ENCODE measurements around the gene CD58. TPM values are rescaled to one million over a fixed set of nuclear protein-coding genes. Genes with fewer than 3 reads are reported as not detected.

Gene CD58
- total RNA-seq, 1 donor from 2014 or later = 6.1 TPM

DNA sequence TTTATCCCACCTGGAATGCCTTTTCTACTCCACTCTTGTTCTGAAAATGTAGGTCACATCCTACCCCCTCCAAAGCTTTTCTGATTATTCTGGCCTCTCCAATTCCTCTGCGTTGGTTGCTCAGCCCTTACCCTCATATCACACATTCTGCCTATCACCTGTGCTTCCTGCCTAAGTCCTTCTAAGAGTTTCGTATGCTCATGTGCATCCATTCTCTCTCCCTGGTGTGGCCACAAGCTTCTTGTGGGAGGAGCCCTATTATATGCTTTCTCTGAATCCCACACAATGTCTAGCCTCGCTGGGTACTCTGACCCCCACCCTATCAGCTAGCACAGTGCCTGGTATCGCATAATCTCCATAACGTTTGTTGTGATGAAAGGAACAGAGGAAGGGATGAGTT, 54.2 kb downstream of the CD58 start:
- no peak for DNase-seq (ENCODE audit: low spot score in 2 of 2)
- no peak for FAIRE-seq

DNA sequence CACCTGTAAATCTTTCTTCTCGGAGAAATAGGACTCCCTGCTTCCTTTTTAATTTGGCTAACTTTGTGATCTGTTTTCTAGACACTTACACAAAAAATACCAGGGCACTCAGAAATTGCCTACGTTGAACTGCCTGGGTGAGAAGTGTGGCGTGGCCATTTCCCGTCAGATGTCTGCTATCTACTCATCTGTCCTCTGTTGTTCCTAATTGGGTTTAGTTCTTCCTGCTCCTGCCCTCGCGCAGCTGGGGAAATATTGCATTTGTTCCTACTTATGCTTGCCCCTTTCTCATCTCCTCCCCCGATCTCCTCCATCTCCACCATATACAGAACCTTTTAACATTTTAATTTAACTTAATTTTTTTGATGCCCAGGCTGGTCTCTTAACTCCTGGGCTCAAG, 55.1 kb downstream of the CD58 start:
- DNase-seq (ENCODE audit: low spot score in 2 of 2) (no peak), FAIRE-seq (no peak)

GRCh38 chr1:116514708-116515525, 55.9 kb downstream of the CD58 start:
- DNase-seq (ENCODE audit: low spot score in 2 of 2) = no peak

GRCh38 chr1:116513956-116514355, 56.9 kb downstream of the CD58 start:
- no peak for FAIRE-seq

More at GRCh38 chr1:116514708-116515525, 55.9 kb downstream of the CD58 start:
- FAIRE-seq = no peak

GRCh38 chr1:116511459-116512019, 59.3 kb downstream of the CD58 start:
- DNase-seq (ENCODE audit: low spot score in 2 of 2) (no peak), FAIRE-seq (no peak)

More at GRCh38 chr1:116513956-116514355, 56.9 kb downstream of the CD58 start:
- no peak for DNase-seq (ENCODE audit: low spot score in 2 of 2)

DNA sequence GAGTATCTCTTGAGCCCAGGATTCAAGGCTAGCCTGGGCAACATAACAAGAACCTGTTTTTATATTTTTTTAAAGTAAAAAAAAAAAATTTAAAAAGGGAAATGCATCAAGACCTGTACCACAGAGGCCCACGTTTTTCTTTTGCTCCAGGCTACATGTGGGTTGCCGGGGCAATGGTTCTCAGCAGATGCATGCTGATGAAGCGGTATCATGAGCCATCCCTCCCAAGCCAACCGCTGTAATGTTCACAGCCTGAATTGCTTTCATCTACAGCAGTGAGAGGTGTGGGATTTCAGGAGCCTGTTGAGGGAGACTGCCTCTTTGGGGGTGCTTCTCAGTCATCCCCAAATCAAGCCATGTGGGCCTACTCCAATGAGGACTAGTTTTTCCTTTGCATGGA, 60.5 kb downstream of the CD58 start:
- no peak for DNase-seq (ENCODE audit: low spot score in 2 of 2)
- no peak for FAIRE-seq

- DNase-seq (ENCODE audit: low spot score in 2 of 2) (no peak), FAIRE-seq (no peak)
Measured at GRCh38 chr1:116508984-116509980, 61.5 kb downstream of the CD58 start.

DNA sequence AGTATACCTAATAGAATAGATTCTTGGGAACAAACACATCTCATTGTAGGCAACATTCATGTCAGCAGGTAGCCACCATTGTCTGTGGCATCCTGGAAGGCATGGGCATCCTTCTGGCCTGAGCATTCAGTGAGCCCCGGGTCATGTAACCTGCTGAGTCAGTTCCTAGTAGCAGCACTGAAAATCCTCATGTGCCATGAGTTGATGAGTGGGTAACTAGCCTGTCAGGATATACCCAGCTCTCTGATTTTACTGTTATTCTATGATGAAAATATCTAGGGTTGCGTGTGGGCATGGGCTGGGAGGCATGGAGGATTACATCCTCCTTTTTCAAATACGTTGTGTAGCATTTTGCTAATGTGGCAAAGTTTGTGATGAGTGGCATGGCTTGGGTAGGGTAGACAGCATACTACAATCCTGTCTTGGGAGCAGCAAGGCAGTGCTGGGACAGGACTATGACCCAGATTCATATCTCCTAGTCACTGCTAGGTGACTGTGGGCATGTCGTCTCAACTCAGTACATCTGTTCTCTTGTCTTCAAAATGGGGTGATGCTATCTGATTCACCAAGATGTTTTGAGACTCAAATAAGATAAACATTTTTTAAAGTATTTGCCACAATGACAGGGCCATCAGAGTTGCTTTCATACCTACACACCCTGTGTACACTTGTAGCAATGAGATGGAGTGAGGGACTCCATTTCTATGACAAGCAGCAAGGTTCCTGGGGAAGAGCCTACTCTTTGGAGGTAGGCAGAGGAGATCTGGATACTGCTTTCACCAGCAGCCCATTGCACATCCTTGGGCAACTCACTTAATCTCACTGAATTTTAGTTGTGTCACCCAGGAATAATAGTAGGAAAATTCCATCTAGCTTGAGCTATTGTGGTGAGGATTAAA, 62.5 kb downstream of the CD58 start:
- DNase-seq (ENCODE audit: low spot score in 2 of 2) (no peak), FAIRE-seq (no peak)

GRCh38 chr1:116507631-116508030, 63.2 kb downstream of the CD58 start:
- DNase-seq (ENCODE audit: low spot score in 2 of 2) = no peak
- FAIRE-seq = no peak

GRCh38 chr1:116506132-116507004, 64.5 kb downstream of the CD58 start:
- DNase-seq (ENCODE audit: low spot score in 2 of 2) (no peak), FAIRE-seq (no peak)

DNA sequence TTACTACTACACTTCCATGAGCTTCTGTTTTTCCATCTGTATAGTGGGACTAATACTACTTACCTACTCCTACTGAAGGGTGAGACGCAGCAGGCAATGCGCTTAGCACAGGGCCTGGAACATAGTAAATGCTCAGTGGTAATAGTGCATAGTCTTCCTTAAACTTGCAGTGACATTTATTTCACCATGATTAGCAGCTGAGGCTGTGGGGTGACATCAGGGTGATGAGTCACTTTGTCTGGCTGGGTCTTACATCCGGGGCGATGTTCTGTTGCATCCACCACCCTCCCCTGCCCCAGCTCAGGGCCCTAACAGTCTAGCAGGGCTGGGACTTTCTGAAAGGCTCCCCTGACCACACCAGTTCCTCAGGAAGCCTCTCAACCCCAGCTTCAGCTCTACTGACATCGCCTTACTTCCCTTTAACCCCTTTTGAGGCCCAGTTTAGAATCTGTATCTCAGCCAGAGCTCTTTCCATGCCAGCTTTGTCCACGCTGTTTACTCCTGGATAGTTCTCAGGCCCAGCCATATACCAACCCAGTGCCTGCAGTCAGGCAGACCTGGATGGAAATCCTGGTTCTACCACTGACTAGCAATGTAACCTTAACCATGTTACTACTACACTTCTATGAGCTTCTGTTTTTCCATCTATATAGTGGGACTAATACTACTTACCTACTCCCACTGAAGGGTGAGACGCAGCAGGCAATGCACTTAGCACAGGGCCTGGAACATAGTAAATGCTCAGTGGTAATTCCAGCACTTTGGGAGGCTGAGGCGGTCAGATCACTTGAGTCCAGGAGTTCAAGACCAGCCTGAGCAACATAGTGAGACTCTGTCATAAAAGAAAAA, 66.3 kb downstream of the CD58 start:
- DNase-seq (ENCODE audit: low spot score in 2 of 2) (no peak), FAIRE-seq (no peak)

GRCh38 chr1:116503546-116504307, 67.1 kb downstream of the CD58 start:
- DNase-seq (ENCODE audit: low spot score in 2 of 2) (no peak), FAIRE-seq (no peak)

DNA sequence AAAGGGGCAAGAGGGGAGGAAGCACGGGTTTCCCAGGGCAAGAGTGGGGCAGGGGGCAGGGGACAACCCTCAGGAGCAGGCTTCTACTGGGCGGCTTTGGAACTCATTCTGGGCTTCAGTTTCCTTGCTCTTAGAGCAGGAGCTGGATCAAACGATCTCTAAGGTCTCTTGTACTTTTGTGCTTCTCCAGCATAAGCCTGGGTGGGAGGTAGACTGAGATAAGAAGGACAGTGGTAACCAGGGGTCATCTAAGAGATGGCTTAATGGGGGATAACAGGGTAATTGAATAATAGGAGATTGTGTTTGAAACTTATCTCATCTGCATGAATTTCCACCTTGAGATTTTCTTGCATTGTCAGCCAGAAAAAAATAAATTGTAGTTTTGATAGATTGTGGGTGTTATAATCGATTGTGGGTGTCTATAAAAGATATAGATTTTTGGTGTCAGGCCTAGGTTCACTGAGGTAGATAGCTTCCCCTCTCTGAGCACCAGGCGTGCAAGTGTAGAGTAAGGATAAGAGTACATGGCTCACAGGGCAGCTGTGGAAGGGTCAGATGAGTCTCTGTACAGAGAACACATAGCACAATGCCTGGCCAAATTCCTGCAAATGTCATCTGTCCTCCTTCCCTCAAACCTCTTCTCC, 68.0 kb downstream of the CD58 start:
- DNase-seq (ENCODE audit: low spot score in 2 of 2) (no peak), FAIRE-seq (no peak)

- DNase-seq (ENCODE audit: low spot score in 2 of 2) (no peak), FAIRE-seq (no peak)
Measured at GRCh38 chr1:116501870-116502244, 69.0 kb downstream of the CD58 start.

DNA sequence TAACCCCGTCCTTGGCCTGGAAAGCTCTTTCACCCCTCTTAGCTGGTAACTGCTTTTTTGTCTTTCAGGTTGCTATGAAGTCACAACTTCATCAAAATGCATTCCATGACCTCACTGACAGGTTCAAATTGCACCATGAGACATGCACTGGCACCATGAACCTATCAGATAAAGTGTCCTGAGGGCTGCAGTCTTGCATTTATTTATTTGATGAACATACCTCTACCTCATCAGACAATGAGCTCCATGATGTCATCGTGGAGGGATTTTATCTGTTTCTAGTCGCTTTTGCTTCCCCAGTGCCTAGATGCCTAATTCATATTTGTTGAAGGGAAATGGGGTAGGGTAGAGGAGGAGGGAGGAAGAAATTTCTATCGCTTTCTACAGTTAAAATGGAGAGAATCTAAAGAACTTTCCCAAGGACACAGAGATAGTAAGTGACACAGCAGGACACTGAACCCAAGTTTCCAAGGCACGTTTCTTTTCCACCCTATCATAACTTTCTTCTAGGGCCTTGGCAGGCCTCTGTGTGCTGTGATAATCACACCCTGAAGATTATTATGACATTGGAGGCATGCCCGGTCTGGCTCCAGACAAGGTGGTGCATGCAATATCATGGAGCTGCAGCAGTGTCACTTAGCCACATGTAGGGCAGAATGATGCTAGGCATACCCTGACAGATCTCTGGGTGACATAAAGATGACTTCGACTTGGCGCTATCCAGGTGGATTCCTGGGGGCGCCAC, 69.5 kb downstream of the CD58 start:
- no peak for FAIRE-seq

More for the DNA sequence above, 69.5 kb downstream of the CD58 start:
- no peak for DNase-seq (ENCODE audit: low spot score in 2 of 2)

All from frontal cortex (tissue), 4 donors.